H1 (cell line): ENCODE results near the gene HPCAL4.

Experiments
- CHD2 ChIP-seq: IDR thresholded peaks from 2 replicates; pipeline ENCODE4 v1.6.1; 2012; ENCODE audit warnings: low read length, improper control_type of control experiment
- EZH2 ChIP-seq: fragments of 200-600 bp; sonication (generic); IDR thresholded peaks from 2 replicates; pipeline ENCODE4 v1.7.1; 2012; ENCODE audit warnings: low read depth, mild to moderate bottlenecking, moderate library complexity, low read length, inconsistent platforms; ENCODE audit not compliant: severe bottlenecking
- FOSL1 ChIP-seq: IDR thresholded peaks from 2 replicates; pipeline ENCODE4 v1.6.1; 2011; ENCODE audit warnings: mild to moderate bottlenecking, low read depth, low read length, moderate library complexity; ENCODE audit not compliant: insufficient read depth
- POLR2AphosphoS5 ChIP-seq: IDR thresholded peaks from 2 replicates; pipeline ENCODE4 v1.6.1; 2011; ENCODE audit warnings: low read depth, low read length
- SP1 ChIP-seq: IDR thresholded peaks from 2 replicates; pipeline ENCODE4 v1.6.1; 2011; ENCODE audit warnings: low read depth, low read length

GRCh38 chr1:39637361-39637760 lies 53.9 kb downstream of the HPCAL4 start:
- TF ChIP-seq POLR2AphosphoS5 (no peak), FOSL1 (no peak), EZH2 (no peak), CHD2 (no peak), SP1 (no peak)
